Activated CD8-positive, alpha-beta memory T cell treated with anti-CD3 and anti-CD28 coated beads, Interleukin-2, amount 50 U/mL, for 24 hours (primary cell): ENCODE measurements around the gene ARGFX.
"Not testable (repeated sequence)": the region's sequence is repeated elsewhere in the genome, so short reads cannot be mapped to it uniquely, and the experiment has no call there.

Experiments used
- DNase-seq: peaks from one replicate; pipeline ENCODE4 v3.0.0-alpha.2; 2020; ENCODE audit errors: extremely low read depth

ARGFX gene

GRCh38 chr3:121599900-121600299, 32.2 kb downstream of the ARGFX start:
- not testable (repeated sequence) for DNase-seq

GRCh38 chr3:121601212-121601812, 33.6 kb downstream of the ARGFX start:
- DNase-seq: no peak

- DNase-seq: no peak
Measured at GRCh38 chr3:121604759-121605158, 37.0 kb downstream of the ARGFX start.

GRCh38 chr3:121606106-121606505, 38.4 kb downstream of the ARGFX start:
- DNase-seq: no peak
